ENCODE data around the gene ACSF2.

The ACSF2 gene

GRCh38 chr17:50440172-50440837 lies 14.3 kb downstream of the ACSF2 start:
- no peak for DNase-seq (ENCODE audit: low read depth in 3 of 3)

- DNase-seq (ENCODE audit: low read depth in 3 of 3): no peak
Measured at GRCh38 chr17:50440838-50441829, 15.1 kb downstream of the ACSF2 start.

DNA sequence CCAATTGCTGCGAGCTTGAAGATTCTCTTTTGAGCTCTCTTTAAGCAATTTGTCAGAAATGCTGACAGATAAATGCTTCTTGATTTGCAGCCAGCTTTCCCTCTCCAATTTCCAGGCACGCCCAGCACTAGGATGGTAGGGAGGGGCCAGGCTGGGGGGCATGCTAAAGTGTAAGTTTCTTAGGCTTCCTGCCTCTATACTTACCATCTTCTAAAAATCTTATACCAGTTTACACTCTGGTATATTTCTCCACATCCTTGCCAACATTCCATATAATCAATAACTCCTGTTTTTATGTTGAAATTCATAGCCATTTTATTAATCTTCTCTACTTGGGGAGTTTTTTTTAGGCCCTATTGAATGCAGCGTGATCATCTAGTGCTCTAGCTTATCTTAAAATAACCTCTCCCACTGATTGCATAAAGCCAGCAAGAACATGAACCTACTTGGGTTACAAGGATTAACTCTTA lies 17.5 kb downstream of the ACSF2 start:
- DNase-seq (ENCODE audit: low read depth in 3 of 3): no peak

- DNase-seq (ENCODE audit: low read depth in 3 of 3): no peak
Measured at GRCh38 chr17:50444841-50445715, 19.1 kb downstream of the ACSF2 start.

DNA sequence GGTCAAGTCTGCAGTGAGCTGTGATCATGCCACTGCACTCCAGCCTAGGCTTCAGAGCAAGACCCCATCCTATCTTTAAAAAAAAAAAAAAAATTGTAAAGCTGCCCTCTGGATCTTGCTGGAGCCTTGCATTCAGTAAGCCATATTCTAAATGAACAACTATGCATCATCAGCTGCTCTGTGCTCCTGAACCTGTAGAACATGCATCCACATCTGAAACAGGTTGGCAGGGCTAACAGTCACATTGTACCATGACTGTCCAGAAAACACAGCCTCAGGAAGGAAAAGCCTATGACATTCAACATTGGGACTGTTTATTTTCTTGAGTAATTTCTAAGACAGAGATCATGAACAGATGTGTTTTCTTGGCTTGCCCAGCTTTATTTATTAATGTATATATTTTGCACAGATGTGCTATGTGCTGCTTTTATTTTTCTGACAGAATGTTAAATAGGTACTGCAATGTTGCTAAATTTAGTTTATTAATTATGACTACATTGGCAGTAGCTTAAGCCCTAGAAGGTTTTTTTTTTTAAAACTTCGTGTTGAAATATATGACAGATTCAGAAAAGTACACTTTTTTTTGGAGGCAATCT lies 19.8 kb downstream of the ACSF2 start:
- DNase-seq (ENCODE audit: low read depth in 3 of 3): no peak

- DNase-seq (ENCODE audit: low read depth in 3 of 3): no peak
Measured at GRCh38 chr17:50447870-50448595, 22.0 kb downstream of the ACSF2 start.

DNA sequence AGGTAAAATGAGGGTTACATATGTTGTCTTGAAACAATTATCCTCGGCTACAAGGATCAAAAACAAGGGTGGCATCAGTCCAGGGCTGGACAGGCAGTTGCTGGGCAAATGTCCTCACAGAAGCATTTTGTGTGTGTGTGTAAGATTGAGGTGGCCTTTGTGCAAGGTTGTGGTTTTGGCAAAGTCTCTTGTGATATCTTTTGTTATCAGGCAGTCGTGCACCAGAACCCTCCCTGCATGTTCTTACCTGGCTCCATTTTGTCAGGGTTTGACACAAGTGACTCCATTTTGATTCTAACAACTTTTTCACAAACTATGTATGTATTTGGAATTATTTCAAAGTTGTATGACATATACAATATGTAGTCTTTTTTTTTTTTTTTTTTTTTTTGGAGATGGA lies 22.6 kb downstream of the ACSF2 start:
- no peak for DNase-seq (ENCODE audit: low read depth in 3 of 3)

DNA sequence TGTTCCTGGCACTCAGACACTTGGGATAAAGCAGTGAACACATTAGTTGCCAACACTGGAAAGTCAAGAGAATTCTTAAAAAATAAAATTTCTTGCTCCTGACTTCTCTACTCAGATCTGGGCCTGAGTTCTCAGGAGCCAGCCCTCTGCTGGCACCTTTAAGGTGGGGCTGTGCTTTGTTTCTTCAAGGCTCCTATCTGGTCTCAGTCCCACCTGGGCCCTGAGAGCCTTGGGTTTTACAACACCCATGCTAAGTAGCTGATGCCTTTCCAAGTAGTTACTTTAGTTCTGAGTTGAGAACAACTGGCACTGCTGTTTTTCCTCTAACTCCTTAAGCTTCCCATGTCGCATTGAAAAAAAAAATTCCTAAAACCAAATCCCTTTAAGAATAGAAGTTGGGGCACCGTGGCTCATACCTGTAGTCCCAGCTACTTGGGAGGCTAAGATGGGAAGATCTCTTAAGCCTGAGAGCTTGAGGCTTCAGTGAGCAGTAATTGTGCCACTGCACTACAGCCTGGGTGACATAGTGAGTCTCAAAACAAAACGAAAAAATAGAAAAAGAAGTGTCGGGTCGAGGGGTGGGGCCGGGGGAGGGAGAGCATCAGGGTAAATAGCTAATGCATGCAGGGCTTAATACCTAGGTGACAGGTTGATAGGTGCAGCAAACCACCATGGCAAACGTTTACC lies 26.1 kb downstream of the ACSF2 start:
- DNase-seq (ENCODE audit: low read depth in 3 of 3): no peak

- DNase-seq (ENCODE audit: low read depth in 3 of 3): no peak
Measured at GRCh38 chr17:50452630-50453300, 26.7 kb downstream of the ACSF2 start.

DNA sequence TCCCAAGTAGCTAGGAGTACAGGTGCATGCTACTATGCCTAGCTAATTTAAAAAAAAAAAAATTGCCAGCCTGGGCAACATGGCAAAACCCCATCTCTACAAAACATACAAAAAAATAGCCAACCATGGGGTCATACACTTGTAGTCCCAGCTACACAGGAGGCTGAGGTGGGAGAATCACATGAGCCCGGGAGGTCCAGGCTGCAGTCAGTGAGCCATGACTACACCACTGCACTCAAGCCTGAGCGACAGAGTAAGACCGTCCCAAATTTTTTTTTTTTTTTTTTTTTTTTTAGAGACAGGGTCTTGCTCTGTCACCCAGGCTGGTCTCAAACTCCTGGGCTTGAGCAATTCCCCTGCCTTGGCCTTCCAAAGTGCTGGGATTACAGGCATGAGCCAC lies 27.9 kb downstream of the ACSF2 start:
- DNase-seq (ENCODE audit: low read depth in 3 of 3): no peak

DNA sequence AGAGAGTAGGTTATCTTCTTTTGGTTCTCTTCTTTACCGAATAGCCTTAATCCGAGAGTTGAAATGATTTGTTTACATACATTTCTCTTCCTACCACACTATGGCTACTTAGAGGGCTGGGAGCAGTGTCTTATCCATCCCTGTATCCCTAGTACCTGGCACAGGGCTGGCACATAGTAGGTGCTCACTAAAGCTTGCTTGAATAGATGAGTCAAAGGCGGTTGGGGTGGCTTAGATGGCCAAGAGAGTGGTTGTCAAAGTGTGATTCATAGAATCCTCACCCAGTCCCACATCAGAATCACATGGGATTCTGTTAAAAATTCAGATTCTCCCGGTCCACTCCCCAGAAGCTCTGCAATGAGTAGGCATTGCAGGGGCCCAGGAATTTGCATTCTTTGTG lies 31.6 kb downstream of the ACSF2 start:
- DNase-seq (ENCODE audit: low read depth in 3 of 3): no peak

DNA sequence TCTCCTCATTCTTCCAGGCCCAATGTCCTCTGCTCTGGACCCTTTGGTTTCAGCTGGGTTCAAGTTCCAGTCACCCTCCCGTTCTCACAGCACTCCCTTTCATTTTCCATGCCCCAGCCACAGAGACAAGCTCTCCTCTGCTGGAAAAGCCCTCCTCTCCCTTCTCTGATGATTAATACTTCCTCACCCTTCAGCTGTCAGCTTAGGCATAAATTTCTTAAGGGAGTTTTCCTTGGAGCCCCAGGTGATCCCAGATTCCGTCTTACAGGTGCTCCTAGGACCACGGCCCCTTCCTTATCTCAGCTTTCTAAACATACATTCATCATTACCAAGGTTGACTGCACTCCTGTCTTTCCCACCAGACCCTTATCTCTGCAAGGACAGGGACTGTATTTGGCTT lies 32.3 kb downstream of the ACSF2 start:
- DNase-seq (ENCODE audit: low read depth in 3 of 3): no peak

DNA sequence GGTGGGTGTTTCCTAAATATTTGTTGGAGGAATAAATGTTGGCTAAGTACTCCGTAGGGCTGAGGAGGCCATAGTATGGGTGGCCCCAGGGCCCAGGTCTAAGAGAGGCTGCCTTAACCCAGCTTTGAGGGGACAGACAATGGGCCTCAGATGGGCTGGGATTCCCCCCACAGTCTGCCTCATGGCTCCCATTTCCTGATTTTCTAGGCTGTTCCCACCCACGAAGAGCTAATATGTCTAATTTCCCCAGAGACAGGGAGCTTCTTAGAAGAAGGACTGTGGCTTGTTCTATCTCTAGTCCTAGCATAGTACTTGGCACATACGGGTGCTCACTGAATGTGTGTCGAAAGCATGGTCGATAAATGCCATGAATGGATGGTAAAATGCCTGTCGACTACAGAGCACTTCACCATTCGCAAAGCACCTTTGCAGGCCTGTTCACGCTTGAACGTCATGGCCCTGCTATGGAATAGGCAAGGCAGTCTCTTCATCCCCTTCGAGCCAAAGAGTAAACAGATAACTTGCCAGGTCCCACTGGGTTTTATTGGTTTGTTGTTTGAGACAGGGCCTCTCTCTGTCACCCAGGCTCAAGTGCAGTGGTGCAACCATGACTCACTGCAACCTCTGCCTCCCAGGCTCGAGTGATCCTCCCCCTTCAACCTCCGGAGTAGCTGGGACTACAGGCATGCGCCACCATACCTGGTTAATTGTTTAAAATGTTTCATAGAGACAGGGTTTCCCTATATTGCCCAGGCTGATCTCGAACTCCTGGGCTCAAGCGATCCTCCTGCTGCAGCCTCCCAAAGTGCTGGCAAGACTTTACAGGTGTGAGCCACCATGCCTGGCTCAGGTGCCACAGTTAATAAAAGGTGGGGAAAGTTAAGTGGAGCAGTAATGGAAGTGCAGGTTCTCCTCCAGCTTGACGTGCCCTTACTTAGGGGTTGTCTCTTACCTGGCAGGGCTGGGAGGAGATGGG lies 33.0 kb downstream of the ACSF2 start:
- no peak for DNase-seq (ENCODE audit: low read depth in 3 of 3)

DNA sequence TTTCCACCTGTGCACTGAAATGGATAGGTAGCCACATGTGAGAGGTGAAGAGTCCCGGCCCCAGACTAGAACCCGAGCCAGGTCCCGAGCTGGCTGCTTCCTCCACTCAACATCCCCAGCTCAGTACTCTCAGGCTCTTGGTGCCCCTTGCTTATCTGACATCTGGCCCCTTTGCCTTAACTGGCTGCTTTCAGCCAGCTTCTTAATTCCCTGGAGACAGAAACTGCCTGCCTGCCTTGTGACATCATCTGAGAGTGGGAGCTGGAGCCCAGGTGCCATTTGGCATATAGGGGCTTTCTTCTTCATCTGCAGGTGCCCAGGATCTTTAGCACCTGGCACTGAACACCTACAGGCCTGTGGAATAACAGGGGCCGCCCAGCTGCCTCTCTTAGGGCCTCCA lies 33.7 kb downstream of the ACSF2 start:
- DNase-seq (ENCODE audit: low read depth in 3 of 3): no peak

DNA sequence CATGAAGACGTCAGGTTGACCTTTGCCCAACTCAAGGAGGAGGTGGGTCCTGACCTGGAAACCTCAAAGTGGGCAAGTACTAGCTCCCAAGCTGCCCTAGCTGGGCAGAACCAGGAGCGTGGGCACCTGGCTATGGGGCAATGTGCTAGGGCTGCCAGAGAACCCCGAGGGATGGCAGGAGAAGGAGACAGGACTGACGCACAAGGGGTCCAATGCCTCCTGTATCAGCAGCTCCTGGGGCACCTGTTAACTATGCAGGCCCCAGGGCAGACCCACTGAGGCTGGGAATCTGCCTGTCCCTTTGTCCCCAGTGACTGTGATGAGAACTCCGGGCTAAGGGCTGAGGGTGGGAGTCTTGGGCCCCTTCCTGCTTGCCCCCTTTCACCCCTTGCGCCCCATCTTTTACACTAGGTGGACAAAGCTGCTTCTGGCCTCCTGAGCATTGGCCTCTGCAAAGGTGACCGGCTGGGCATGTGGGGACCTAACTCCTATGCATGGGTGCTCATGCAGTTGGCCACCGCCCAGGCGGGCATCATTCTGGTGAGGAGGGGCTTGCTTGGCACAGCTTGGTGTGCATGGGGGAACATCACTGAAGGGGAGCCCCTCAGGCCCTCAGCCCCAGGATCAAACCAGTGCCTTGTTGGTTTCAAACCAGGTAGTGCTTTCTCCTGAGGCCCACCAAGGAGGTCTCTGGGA lies 35.0 kb downstream of the ACSF2 start:
- no peak for DNase-seq (ENCODE audit: low read depth in 3 of 3)

GRCh38 chr17:50461550-50462132 lies 35.6 kb downstream of the ACSF2 start:
- DNase-seq (ENCODE audit: low read depth in 3 of 3): no peak

DNA sequence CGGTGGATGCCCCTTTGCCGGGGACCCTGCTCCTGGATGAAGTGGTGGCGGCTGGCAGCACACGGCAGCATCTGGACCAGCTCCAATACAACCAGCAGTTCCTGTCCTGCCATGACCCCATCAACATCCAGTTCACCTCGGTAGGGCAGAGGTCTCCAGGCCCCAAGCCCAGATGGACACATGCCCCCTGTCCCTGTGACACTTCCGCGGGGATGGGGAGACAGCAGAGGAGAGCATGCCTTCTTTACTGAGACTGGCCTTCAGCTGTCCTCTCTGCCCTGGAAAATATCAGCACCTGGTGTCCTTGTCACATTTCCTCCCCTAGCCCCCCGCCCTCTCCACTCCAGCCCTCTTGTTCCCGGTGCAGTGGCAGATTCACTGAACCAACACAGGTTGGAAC lies 36.4 kb downstream of the ACSF2 start:
- DNase-seq (ENCODE audit: low read depth in 3 of 3): no peak

DNA sequence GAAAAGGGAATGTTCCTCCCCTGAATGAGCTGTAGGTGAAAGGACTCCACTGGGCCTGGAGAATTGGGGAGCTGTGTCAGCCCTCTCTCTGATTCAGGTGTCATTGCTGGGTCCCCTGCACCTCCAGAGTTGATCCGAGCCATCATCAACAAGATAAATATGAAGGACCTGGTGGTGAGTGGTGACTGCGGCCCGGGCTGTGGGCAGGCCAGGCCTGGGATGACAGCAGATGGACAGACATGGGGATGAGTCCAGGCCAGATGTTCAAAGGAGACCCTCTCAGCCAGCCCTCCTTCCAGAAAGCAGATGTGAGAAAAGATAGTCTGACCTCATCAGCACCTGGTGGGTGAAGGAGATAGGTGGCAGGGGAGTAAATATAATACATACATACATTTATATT lies 38.1 kb downstream of the ACSF2 start:
- DNase-seq (ENCODE audit: low read depth in 3 of 3): no peak
